SK-N-SH treated with all-trans-retinoic acid at 6 μM for 48 hours (cell line): Measurements from ENCODE around the gene ZNF232.
"Not testable (repeated sequence)": the region's sequence is repeated elsewhere in the genome, so short reads cannot be mapped to it uniquely, and the experiment has no call there.

Experiments used
- ATAC-seq: fragments of 200-7000 bp; cut with Tn5 transposase; 3 replicates; pipeline ENCODE4 v1.9.1; 2020; ENCODE audit warnings: mild to moderate bottlenecking, moderate library complexity
- ARNTL ChIP-seq: fragments of 450-650 bp; formaldehyde crosslinking; IDR thresholded peaks from 2 replicates; pipeline ENCODE4 v1.5.0; 2020; ENCODE audit warnings: low read depth, mild to moderate bottlenecking, moderate library complexity, borderline replicate concordance
- BACH2 ChIP-seq: fragments of 250-450 bp; sonication (Bioruptor Pico); IDR thresholded peaks from 2 replicates; pipeline ENCODE4 v1.9.0; 2021; ENCODE audit warnings: mild to moderate bottlenecking, borderline replicate concordance
- ESRRG ChIP-seq: fragments of 250-450 bp; sonication (Bioruptor Pico); IDR thresholded peaks from 2 replicates; pipeline ENCODE4 v1.6.1; 2021; ENCODE audit warnings: mild to moderate bottlenecking
- GLIS3 ChIP-seq: fragments of 250-450 bp; sonication (Bioruptor Pico); IDR thresholded peaks from 2 replicates; pipeline ENCODE4 v1.5.0; 2020; ENCODE audit warnings: mild to moderate bottlenecking, moderate library complexity
- OSR1 ChIP-seq: fragments of 250-450 bp; sonication (Bioruptor Pico); IDR thresholded peaks from 2 replicates; pipeline ENCODE4 v1.8.0; 2022; ENCODE audit warnings: moderate library complexity, mild to moderate bottlenecking, inconsistent platforms
- PPARA ChIP-seq: fragments of 250-450 bp; sonication (Bioruptor Pico); IDR thresholded peaks from 2 replicates; pipeline ENCODE4 v1.5.0; 2020; ENCODE audit warnings: mild to moderate bottlenecking, borderline replicate concordance
- RARB ChIP-seq: fragments of 250-450 bp; sonication (Bioruptor Pico); IDR thresholded peaks from 2 replicates; pipeline ENCODE4 v1.8.0; 2021; ENCODE audit warnings: mild to moderate bottlenecking, moderate library complexity
- SNAI2 ChIP-seq: fragments of 250-450 bp; sonication (Bioruptor Pico); IDR thresholded peaks from 2 replicates; pipeline ENCODE4 v1.5.0; 2020; ENCODE audit warnings: mild to moderate bottlenecking, moderate library complexity
- TOX ChIP-seq: fragments of 250-450 bp; sonication (Bioruptor Pico); IDR thresholded peaks from 2 replicates; pipeline ENCODE4 v1.8.0; 2021; ENCODE audit warnings: mild to moderate bottlenecking, moderate library complexity, borderline replicate concordance
- ZC3H10 ChIP-seq: fragments of 250-450 bp; sonication (Bioruptor Pico); IDR thresholded peaks from 2 replicates; pipeline ENCODE4 v1.5.1; 2021; ENCODE audit warnings: mild to moderate bottlenecking, moderate library complexity
- ZFP30 ChIP-seq: fragments of 450-650 bp; formaldehyde crosslinking; IDR thresholded peaks from 2 replicates; pipeline ENCODE4 v1.5.0; 2022; ENCODE audit warnings: mild to moderate bottlenecking, moderate library complexity
- ZNF565 ChIP-seq: fragments of 450-650 bp; formaldehyde crosslinking; conservative IDR thresholded peaks from 2 replicates; pipeline ENCODE4 v1.5.0; 2020; ENCODE audit warnings: low read depth, mild to moderate bottlenecking, moderate library complexity
- ZNF70 ChIP-seq: fragments of 450-650 bp; formaldehyde crosslinking; IDR thresholded peaks from 2 replicates; pipeline ENCODE4 v1.5.0; 2020; ENCODE audit warnings: mild to moderate bottlenecking, moderate library complexity
- ZNF8 ChIP-seq: fragments of 450-650 bp; formaldehyde crosslinking; IDR thresholded peaks from 2 replicates; pipeline ENCODE4 v1.5.0; 2020; ENCODE audit warnings: mild to moderate bottlenecking, moderate library complexity
- TF ChIP-seq, protein P1 (sequence below): fragments of 250-450 bp; sonication (Bioruptor Pico); IDR thresholded peaks from 2 replicates; pipeline ENCODE4 v1.8.0; 2020; ENCODE audit warnings: mild to moderate bottlenecking, moderate library complexity, borderline replicate concordance
- TF ChIP-seq, protein P2 (sequence below): fragments of 250-450 bp; sonication (Bioruptor Pico); IDR thresholded peaks from 2 replicates; pipeline ENCODE4 v1.5.1; 2021; ENCODE audit warnings: mild to moderate bottlenecking, moderate library complexity
- TF ChIP-seq, protein P3 (sequence below): fragments of 250-450 bp; sonication (Bioruptor Pico); IDR thresholded peaks from 2 replicates; pipeline ENCODE4 v1.5.0; 2020; ENCODE audit warnings: mild to moderate bottlenecking, moderate library complexity
- TF ChIP-seq, protein P4 (sequence below): fragments of 250-450 bp; sonication (Bioruptor Pico); IDR thresholded peaks from 2 replicates; pipeline ENCODE4 v1.5.1; 2020; ENCODE audit warnings: low read depth, mild to moderate bottlenecking, moderate library complexity
- TF ChIP-seq, protein P5 (sequence below): fragments of 250-450 bp; sonication (Bioruptor Pico); IDR thresholded peaks from 2 replicates; pipeline ENCODE4 v1.8.0; 2021; ENCODE audit warnings: low read depth, mild to moderate bottlenecking, moderate library complexity, borderline replicate concordance

ZNF232 gene

DNA sequence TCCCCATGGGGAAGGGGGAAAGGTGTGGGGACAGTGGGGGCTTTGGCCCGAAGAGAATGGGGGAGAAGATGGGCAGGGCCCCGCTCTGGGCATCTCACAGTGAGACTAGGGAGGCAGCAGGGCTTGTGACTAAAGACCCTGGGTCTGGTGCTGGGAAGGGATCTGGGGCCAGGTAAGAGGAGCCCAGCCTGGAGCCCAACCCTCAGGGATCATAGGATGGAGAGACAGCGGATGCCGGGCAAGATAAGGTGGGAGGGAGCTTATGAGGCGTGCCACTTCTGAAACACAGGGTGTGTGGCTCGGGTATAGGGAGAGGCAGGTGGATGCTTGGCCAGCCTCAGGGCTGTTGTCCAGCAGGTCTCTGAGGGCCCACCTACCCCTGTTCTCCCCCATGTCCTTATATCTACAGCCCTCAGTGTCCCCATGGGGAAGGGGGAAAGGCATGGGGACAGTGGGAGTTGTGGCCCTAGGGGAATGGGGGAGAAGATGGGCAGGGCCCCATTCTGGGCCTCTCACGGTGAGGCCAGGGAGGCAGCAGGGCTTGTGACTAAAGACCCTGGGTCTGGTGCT lies 19.6 kb upstream of the ZNF232 start:
- no peak for TF ChIP-seq ARNTL (CRISPR knock-in tag)
- no peak for TF ChIP-seq ZNF70 (CRISPR knock-in tag)
- TF ChIP-seq, protein P1, sequence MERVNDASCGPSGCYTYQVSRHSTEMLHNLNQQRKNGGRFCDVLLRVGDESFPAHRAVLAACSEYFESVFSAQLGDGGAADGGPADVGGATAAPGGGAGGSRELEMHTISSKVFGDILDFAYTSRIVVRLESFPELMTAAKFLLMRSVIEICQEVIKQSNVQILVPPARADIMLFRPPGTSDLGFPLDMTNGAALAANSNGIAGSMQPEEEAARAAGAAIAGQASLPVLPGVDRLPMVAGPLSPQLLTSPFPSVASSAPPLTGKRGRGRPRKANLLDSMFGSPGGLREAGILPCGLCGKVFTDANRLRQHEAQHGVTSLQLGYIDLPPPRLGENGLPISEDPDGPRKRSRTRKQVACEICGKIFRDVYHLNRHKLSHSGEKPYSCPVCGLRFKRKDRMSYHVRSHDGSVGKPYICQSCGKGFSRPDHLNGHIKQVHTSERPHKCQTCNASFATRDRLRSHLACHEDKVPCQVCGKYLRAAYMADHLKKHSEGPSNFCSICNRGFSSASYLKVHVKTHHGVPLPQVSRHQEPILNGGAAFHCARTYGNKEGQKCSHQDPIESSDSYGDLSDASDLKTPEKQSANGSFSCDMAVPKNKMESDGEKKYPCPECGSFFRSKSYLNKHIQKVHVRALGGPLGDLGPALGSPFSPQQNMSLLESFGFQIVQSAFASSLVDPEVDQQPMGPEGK (CRISPR knock-in tag), result no peak
- no peak for TF ChIP-seq ZNF8
- TF ChIP-seq ESRRG (CRISPR knock-in tag), result no peak
- TF ChIP-seq, protein P2, sequence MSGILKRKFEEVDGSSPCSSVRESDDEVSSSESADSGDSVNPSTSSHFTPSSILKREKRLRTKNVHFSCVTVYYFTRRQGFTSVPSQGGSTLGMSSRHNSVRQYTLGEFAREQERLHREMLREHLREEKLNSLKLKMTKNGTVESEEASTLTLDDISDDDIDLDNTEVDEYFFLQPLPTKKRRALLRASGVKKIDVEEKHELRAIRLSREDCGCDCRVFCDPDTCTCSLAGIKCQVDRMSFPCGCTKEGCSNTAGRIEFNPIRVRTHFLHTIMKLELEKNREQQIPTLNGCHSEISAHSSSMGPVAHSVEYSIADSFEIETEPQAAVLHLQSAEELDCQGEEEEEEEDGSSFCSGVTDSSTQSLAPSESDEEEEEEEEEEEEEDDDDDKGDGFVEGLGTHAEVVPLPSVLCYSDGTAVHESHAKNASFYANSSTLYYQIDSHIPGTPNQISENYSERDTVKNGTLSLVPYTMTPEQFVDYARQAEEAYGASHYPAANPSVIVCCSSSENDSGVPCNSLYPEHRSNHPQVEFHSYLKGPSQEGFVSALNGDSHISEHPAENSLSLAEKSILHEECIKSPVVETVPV, result no peak
- no peak for TF ChIP-seq TOX (CRISPR knock-in tag)
- no peak for TF ChIP-seq ZC3H10
- TF ChIP-seq, protein P3, sequence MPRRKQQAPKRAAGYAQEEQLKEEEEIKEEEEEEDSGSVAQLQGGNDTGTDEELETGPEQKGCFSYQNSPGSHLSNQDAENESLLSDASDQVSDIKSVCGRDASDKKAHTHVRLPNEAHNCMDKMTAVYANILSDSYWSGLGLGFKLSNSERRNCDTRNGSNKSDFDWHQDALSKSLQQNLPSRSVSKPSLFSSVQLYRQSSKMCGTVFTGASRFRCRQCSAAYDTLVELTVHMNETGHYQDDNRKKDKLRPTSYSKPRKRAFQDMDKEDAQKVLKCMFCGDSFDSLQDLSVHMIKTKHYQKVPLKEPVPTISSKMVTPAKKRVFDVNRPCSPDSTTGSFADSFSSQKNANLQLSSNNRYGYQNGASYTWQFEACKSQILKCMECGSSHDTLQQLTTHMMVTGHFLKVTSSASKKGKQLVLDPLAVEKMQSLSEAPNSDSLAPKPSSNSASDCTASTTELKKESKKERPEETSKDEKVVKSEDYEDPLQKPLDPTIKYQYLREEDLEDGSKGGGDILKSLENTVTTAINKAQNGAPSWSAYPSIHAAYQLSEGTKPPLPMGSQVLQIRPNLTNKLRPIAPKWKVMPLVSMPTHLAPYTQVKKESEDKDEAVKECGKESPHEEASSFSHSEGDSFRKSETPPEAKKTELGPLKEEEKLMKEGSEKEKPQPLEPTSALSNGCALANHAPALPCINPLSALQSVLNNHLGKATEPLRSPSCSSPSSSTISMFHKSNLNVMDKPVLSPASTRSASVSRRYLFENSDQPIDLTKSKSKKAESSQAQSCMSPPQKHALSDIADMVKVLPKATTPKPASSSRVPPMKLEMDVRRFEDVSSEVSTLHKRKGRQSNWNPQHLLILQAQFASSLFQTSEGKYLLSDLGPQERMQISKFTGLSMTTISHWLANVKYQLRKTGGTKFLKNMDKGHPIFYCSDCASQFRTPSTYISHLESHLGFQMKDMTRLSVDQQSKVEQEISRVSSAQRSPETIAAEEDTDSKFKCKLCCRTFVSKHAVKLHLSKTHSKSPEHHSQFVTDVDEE (CRISPR knock-in tag), result no peak
- no peak for TF ChIP-seq ZNF565 (CRISPR knock-in tag)
- no peak for TF ChIP-seq ZFP30 (CRISPR knock-in tag)
- no peak for TF ChIP-seq SNAI2 (CRISPR knock-in tag)
- no peak for TF ChIP-seq RARB (CRISPR knock-in tag)
- TF ChIP-seq GLIS3 (CRISPR knock-in tag), result no peak
- TF ChIP-seq, protein P4, sequence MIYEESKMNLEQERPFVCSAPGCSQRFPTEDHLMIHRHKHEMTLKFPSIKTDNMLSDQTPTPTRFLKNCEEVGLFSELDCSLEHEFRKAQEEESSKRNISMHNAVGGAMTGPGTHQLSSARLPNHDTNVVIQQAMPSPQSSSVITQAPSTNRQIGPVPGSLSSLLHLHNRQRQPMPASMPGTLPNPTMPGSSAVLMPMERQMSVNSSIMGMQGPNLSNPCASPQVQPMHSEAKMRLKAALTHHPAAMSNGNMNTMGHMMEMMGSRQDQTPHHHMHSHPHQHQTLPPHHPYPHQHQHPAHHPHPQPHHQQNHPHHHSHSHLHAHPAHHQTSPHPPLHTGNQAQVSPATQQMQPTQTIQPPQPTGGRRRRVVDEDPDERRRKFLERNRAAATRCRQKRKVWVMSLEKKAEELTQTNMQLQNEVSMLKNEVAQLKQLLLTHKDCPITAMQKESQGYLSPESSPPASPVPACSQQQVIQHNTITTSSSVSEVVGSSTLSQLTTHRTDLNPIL (CRISPR knock-in tag), result no peak
- TF ChIP-seq BACH2 (CRISPR knock-in tag), result no peak
- TF ChIP-seq PPARA (CRISPR knock-in tag), result no peak
- TF ChIP-seq, protein P5, sequence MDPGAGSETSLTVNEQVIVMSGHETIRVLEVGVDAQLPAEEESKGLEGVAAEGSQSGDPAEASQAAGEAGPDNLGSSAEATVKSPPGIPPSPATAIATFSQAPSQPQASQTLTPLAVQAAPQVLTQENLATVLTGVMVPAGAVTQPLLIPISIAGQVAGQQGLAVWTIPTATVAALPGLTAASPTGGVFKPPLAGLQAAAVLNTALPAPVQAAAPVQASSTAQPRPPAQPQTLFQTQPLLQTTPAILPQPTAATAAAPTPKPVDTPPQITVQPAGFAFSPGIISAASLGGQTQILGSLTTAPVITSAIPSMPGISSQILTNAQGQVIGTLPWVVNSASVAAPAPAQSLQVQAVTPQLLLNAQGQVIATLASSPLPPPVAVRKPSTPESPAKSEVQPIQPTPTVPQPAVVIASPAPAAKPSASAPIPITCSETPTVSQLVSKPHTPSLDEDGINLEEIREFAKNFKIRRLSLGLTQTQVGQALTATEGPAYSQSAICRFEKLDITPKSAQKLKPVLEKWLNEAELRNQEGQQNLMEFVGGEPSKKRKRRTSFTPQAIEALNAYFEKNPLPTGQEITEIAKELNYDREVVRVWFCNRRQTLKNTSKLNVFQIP (CRISPR knock-in tag), result no peak
- TF ChIP-seq OSR1 (CRISPR knock-in tag), result no peak
- TF ChIP-seq, all 23 proteins: peak for 0
- no peak for ATAC-seq

DNA sequence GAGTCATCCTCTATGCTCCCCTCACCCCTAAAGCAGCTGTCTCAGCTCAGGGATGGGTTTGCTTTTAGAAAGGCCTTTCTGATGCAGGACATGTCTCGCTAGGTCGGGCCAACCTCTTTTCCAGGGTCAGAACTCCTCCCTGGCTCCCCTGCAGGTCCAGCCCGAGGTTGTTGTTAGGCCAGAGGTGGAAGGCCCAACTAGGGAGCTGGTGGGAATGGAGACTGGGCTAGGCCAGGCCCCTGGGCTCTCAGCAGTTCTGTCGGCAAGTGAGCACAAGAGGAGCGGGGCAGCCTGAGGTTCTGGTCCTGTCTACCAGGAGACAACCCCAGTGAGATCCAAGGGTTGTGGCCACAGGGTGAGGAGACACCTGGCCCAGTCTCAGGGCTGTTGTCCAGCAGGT lies 19.0 kb upstream of the ZNF232 start:
- not testable (repeated sequence) for ATAC-seq

DNA sequence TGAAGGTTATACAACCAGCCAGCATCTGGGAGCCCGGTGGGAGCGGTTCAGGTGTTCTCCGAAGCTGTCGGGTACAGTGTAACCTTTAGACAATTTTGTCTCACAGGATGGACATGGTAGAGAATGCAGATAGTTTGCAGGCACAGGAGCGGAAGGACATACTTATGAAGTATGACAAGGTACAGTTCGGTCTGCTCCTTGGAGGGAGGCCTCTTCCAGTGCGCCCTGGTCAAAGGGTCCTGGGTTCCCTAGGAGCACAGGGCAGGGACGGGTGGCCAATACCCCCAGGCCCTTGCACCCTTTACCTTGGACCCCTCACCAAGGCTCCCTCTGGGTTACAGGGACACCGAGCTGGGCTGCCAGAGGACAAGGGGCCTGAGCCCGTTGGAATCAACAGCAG lies 18.6 kb upstream of the ZNF232 start:
- ATAC-seq, result not testable (repeated sequence)

DNA sequence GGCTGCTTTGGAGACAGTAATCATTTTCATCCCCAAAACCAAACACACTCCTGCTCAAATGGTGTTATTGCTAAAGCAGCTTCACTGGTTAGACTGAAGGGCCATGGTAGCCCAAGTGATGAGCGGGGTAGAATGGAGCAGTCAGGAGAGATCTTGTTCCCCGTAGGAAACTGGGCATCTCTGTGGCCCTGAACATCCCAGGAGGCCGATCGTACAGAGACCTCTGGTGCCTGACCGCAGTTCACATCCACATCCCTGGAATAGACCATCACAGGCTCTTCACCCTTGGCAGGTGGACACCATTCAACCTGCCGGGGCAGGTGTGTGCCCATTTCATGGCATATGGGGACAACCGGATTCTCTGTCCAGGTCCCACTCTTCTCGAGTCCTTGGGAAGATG lies 18.1 kb upstream of the ZNF232 start:
- ATAC-seq, result not testable (repeated sequence)
